Measurements from ENCODE around the gene PLSCR2.

DNA sequence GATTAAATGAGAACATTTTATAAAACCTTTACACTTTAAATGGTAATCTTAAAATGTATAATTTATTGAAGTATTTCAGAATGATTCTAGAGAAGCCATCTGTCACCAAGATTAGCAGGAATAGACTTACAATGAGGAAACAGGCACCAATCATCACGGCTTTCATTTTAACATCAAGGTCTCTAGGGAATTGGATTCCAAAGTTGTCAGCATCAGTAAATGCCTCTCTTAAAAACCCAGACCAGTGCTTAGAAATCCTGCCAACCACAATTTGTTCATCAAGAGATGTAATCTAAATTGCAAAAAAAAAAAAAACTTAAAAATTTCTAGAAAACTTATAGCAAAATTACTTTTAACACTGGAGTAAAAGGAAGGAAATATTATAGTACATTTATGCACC, 20.3 kb downstream of the PLSCR2 start:
- TF ChIP-seq, protein P1, sequence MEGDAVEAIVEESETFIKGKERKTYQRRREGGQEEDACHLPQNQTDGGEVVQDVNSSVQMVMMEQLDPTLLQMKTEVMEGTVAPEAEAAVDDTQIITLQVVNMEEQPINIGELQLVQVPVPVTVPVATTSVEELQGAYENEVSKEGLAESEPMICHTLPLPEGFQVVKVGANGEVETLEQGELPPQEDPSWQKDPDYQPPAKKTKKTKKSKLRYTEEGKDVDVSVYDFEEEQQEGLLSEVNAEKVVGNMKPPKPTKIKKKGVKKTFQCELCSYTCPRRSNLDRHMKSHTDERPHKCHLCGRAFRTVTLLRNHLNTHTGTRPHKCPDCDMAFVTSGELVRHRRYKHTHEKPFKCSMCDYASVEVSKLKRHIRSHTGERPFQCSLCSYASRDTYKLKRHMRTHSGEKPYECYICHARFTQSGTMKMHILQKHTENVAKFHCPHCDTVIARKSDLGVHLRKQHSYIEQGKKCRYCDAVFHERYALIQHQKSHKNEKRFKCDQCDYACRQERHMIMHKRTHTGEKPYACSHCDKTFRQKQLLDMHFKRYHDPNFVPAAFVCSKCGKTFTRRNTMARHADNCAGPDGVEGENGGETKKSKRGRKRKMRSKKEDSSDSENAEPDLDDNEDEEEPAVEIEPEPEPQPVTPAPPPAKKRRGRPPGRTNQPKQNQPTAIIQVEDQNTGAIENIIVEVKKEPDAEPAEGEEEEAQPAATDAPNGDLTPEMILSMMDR (IDR thresholded peaks at IDR 0.05; ENCODE audit: low read depth, low read length), result no peak
- TF ChIP-seq POLR2A (IDR thresholded peaks at IDR 0.05; ENCODE audit: extremely low read depth, insufficient read length), result no peak
- no peak for TF ChIP-seq MYC (IDR thresholded peaks at IDR 0.05; ENCODE audit: low read depth, low read length)

Measured in NB4 (cell line).